Tibial nerve (tissue), 4 donors: Measurements from ENCODE around the gene DGKD.

ENCODE experiments used
- EP300 ChIP-seq, 2 donors: sonication (generic); formaldehyde crosslinking; IDR thresholded peaks; one replicate each; pipeline ENCODE4 v1.6.1; 2017; ENCODE audit warnings: antibody characterized with exemption in 2 of 2, mild to moderate bottlenecking in 1 of 2
- POLR2A ChIP-seq, 2 donors: fragments of 450-650 bp; IDR thresholded peaks; one replicate each; pipeline ENCODE4 v1.6.1; 2017; ENCODE audit warnings: antibody characterized with exemption in 2 of 2, mild to moderate bottlenecking in 2 of 2, moderate library complexity in 2 of 2
- TF ChIP-seq, protein P1 (sequence below), 5 experiments: fragments of 200-600 bp in 3 of 5; fragments of 450-650 bp in 2 of 5; sonication (generic) in 3 of 5; IDR thresholded peaks; one replicate each; pipeline ENCODE4 v1.5.1; 2016 to 2019; ENCODE audit warnings: antibody characterized with exemption in 5 of 5, mild to moderate bottlenecking in 3 of 5, moderate library complexity in 2 of 5

- TF ChIP-seq, protein P1, sequence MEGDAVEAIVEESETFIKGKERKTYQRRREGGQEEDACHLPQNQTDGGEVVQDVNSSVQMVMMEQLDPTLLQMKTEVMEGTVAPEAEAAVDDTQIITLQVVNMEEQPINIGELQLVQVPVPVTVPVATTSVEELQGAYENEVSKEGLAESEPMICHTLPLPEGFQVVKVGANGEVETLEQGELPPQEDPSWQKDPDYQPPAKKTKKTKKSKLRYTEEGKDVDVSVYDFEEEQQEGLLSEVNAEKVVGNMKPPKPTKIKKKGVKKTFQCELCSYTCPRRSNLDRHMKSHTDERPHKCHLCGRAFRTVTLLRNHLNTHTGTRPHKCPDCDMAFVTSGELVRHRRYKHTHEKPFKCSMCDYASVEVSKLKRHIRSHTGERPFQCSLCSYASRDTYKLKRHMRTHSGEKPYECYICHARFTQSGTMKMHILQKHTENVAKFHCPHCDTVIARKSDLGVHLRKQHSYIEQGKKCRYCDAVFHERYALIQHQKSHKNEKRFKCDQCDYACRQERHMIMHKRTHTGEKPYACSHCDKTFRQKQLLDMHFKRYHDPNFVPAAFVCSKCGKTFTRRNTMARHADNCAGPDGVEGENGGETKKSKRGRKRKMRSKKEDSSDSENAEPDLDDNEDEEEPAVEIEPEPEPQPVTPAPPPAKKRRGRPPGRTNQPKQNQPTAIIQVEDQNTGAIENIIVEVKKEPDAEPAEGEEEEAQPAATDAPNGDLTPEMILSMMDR (IDR thresholded peaks at IDR 0.05): no peak
- no peak for TF ChIP-seq POLR2A (IDR thresholded peaks at IDR 0.05)
- no peak for TF ChIP-seq EP300 (IDR thresholded peaks at IDR 0.05)
Measured at GRCh38 chr2:233354500-233354924, 218 bp downstream of the DGKD start.
